HG03066 (cell line): Measurements from ENCODE around the gene SLC30A1.
"Not testable (repeated sequence)": the region's sequence is repeated elsewhere in the genome, so short reads cannot be mapped to it uniquely, and the experiment has no call there.

Experiments
- ATAC-seq: cut with Tn5 transposase; IDR thresholded peaks from one replicate; pipeline ENCODE4 v1.9.1; 2021; ENCODE audit warnings: low read depth; ENCODE audit not compliant: unreplicated experiment

The SLC30A1 gene

GRCh38 chr1:211551638-211552460, 27.1 kb downstream of the SLC30A1 start:
- ATAC-seq: no peak

GRCh38 chr1:211549092-211549711, 29.8 kb downstream of the SLC30A1 start:
- ATAC-seq: no peak

GRCh38 chr1:211548321-211549091, 30.5 kb downstream of the SLC30A1 start:
- no peak for ATAC-seq

GRCh38 chr1:211547710-211548109, 31.3 kb downstream of the SLC30A1 start:
- ATAC-seq: no peak

- ATAC-seq: no peak
These were observed 32.4 kb downstream of the SLC30A1 start for GRCh38 chr1:211546543-211546942.

- no peak for ATAC-seq
These were observed 35.9 kb downstream of the SLC30A1 start for GRCh38 chr1:211543025-211543424.

- ATAC-seq: no peak
These were observed 37.1 kb downstream of the SLC30A1 start for GRCh38 chr1:211541720-211542477.

- ATAC-seq: no peak
These were observed 37.7 kb downstream of the SLC30A1 start for GRCh38 chr1:211541278-211541677.

- ATAC-seq: not testable (repeated sequence)
These were observed 38.1 kb downstream of the SLC30A1 start for GRCh38 chr1:211540824-211541223.

- ATAC-seq: no peak
These were observed 40.7 kb downstream of the SLC30A1 start for GRCh38 chr1:211538287-211538686.

- ATAC-seq: no peak
These were observed 41.7 kb downstream of the SLC30A1 start for GRCh38 chr1:211537253-211537652.

- no peak for ATAC-seq
These were observed 42.4 kb downstream of the SLC30A1 start for GRCh38 chr1:211536606-211537005.

- ATAC-seq: no peak
These were observed 43.6 kb downstream of the SLC30A1 start for GRCh38 chr1:211535346-211535745.

- ATAC-seq: no peak
These were observed 44.2 kb downstream of the SLC30A1 start for GRCh38 chr1:211534545-211535291.

GRCh38 chr1:211532088-211532444, 46.9 kb downstream of the SLC30A1 start:
- ATAC-seq: no peak

- no peak for ATAC-seq
These were observed 47.5 kb downstream of the SLC30A1 start for GRCh38 chr1:211531194-211532087.

GRCh38 chr1:211530102-211530501, 48.9 kb downstream of the SLC30A1 start:
- no peak for ATAC-seq

GRCh38 chr1:211529453-211529852, 49.5 kb downstream of the SLC30A1 start:
- no peak for ATAC-seq

GRCh38 chr1:211529011-211529410, 50.0 kb downstream of the SLC30A1 start:
- ATAC-seq: no peak
